ENCODE measurements around the gene LY9.

- no peak for TF ChIP-seq CTCF (IDR thresholded peaks at IDR 0.05)
- no peak for TF ChIP-seq POLR2AphosphoS5 (IDR thresholded peaks at IDR 0.05)
Measured at GRCh38 chr1:160850993-160851392, 55.0 kb downstream of the LY9 start.

All from suprapubic skin (tissue), 3 donors.